ENCODE results near the gene ITGA7.
"Not testable (repeated sequence)": the region's sequence is repeated elsewhere in the genome, so short reads cannot be mapped to it uniquely, and the experiment has no call there.

Gene ITGA7

DNA sequence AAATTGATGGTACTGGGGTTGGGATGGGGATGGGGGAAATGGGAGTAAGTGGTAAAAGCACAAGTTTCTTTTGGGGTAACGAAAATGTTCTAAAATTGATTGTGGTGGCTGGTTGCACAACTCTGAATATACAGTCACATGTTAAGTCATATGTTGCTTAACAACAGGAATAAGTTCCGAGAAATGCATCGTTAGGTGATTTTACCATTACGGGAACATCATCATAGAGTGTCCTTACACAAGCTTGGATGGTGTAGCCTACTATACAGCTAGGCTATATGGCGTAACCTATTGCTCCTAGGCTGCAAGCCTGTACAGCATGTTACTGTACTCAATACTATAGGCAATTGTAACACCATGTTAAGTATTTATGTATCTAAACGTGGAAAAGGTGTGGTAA lies 31.0 kb downstream of the ITGA7 start:
- no peak for DNase-seq

DNA sequence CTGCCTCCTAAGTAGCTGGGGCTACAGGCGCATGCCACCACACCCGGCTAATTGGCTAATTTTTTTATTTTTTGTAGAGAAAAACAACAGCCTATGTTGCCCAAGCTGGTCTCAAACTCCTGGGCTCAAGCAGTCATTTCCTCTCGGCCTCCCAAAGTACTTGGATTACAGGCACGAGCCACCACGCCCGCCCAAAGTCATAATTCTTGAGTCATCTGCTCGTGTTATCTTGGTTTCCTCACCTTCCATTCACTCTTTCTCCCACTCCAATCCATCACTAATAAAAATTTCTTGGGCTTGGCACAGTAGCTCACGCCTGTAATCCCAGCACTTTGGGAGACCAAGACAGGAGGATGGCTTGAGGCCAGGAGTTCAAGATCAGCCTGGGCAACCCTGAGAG lies 32.0 kb downstream of the ITGA7 start:
- no peak for DNase-seq

DNA sequence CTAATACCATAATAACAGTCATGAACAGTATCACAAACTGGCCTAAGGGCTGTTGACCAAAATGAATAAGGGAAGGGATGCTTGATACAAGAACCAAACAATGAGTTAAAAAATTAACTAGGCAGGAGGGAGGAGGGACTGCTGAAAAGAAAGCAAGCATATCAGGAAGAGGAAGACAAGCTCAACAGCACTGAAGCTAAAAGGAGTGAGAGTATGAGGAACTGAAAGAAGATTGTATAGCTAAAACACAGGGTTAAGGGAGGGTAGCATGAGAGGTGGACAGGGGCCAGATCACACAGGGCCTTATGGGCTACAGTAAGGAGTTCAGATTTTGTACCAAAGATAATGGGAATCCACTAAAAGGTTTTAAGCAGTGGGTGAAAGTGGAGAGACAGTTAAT lies 34.1 kb downstream of the ITGA7 start:
- DNase-seq = no peak

DNA sequence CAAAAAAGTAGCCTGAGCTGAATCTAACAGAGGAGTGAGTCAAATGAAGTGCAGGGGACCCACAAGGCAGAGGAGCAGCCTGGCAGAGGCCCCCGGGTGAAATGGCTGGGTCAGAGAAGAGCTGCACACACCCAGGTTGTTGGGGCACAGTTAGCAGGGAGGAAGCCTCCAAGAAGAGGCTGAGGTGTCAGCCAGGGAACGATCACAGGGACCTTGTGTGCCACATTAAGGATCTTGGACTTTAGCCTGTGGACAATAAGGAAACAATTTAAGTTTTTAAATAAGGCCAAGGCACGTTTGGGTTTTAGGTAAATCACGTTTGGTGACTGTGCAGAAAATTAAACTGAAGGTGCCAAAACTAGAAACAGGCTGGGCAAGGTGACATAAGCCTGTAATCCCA lies 36.0 kb downstream of the ITGA7 start:
- no peak for DNase-seq

DNA sequence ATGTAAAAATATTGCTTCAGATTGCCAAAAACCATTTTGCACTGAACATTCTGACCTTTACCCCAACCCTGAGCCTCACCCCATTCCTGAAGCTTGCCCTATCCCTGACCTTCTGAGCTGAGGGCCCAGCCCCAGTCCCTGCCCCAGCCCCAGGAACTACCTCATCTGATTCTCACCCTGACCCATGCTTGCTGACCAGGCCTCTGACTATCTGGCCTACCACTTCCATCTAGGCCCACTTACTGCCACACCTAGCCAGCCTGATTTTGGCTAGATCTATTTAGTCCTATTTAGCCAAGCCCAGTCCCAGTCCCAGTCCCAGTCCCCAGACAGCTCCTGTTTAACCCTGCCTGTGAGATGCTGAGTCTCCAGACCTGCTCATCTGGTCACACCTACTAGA lies 37.4 kb downstream of the ITGA7 start:
- no peak for DNase-seq

DNA sequence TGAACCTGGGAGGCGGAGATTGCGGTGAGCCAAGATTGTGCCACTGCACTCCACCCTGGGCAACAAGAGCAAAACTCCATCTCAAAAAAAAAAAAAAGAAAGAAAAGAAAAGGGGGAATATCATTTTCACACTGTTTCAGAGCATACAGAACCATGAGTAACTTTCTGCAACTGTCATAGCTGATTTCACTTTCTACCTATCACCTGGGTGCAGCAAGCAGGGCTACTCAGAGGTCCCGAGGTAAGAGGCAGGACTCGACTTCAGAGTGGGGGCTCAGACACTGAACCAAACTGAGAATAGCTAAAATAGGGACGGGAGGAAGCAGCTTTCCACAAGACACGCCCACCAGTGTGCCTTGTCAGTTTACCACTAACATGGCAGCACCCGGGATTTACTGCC lies 41.2 kb downstream of the ITGA7 start:
- no peak for DNase-seq

DNA sequence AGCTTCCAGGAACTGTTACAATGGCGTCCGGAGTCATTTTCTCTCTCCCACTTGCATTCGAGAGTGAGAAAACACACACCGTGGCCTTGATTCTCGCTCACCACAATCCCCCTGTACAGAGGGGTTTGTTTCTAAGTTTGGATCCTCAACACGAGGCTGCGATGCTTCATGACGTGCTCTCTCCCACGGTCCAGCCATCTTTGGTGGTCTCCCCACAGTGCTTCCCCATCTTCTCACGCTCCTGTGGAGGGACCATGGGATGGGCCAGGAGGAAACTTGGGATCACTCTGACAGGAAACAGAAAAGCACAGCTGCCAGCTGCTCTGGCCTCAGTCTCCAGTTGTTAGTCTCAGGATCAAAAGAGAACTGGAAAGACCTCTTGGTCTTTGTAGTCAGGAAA lies 42.9 kb downstream of the ITGA7 start:
- DNase-seq = no peak

DNA sequence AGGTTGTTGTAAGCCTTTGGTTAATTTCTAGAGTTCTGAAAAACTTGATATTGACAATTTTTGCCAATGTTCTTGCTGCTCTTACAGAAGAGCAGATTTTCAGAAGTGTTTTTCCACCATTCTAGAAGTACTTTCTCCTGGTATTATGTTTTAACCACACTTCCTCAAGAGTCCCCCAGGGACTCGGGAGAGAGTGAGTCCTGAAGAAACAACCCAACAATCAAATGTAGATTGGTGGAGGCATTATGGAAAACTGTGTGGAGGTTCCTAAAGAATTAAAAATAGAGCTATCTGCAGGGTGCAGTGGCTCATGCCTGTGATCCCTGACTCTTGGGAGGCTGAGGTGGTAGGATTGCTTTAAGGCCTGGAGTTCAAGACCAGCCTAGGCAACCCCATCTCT lies 44.3 kb downstream of the ITGA7 start:
- DNase-seq = no peak

DNA sequence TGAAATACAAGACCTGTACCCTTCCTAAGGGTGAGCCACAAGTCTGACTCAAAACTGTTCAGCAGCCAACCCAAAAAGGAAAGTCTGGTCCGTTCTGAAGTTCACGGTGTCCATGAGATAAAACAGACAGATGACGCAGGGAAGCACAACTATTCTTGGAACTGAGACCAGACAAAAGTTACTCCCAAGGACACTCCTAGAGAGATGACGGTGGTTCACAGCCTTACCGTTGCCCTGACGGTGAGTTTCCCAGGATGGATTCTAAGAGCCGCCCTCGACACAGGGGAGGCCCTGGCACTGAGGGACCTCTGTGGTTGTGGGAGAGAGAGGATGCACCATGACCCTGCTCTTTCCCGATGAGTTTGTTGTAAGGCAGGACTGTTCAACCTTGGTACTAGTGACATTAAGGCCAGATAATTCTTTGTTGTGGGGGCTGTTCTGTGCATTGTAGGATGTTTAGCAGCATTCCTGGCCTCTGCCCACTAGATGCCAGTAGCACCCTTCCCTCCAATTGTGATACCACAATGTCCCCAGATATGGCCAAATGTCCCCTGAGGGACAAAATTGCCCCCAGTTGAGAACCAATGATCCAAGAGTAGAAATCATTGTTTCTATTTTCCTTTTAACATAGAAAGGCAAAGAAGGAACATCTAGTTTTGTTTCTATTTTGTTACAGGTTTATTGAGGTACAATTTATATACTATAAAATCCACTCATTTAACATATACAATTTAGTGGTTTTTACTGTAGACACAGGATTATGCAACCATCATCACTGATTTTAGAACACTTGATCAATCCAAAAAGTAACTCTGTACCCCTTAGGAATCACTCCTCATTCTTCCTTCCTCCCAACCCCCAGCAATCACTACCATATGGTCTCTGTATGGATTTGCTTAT lies 48.0 kb downstream of the ITGA7 start:
- DNase-seq = peak; percentile 12

DNA sequence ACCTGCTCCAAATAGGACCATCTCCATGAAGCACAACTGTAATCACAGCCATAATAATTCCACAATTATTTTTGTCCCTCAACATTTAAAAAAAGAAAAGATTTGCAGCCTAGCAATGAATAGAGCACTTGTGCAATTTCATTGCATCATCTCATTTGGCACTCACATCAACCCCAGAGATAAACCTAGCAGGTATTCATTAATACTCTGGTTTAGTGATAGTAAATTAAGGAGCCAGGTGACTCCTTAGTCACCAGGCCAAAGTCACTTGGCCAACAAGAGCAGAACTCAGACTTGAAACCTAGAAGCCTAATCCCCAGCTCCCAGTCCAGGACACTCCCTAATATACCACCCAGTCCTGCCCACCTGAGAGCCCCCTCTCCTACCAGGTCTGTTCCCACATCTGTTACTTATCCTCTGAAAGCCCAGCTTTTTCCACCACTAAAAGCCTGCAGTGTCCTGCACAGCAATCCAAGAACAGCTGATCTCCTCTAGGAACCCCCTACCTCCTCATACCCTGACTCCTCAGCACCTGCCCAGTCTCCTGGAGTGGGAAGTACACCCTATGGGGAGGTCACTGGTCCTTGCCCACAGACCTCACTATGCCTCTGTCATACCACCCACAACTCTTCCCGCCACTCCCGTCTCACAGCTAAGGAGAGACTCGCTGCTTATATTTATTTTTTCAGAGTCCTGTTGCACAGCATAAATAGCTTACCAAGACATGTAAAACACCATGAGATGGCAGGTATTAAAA lies 48.9 kb downstream of the ITGA7 start:
- no peak for DNase-seq

DNA sequence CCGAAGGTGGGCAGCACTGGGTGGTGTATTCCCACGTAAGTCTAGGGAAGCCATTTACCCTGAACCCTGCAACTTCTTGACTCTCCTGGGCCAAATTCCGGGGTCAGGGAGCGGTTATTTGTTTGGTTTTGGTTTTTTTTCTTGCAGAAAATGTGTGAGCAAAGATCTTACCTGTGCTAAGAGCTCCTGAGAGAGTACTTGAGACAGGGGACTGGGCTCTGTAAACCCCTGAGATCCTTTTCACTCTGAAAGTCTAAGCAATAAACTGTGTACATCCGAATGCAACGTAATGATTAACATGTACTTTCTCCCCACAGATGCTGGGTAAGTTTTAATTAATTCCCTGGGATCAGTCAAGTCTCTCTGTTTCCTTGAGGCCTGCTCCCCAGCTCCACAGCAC lies 49.5 kb downstream of the ITGA7 start:
- no peak for DNase-seq

DNA sequence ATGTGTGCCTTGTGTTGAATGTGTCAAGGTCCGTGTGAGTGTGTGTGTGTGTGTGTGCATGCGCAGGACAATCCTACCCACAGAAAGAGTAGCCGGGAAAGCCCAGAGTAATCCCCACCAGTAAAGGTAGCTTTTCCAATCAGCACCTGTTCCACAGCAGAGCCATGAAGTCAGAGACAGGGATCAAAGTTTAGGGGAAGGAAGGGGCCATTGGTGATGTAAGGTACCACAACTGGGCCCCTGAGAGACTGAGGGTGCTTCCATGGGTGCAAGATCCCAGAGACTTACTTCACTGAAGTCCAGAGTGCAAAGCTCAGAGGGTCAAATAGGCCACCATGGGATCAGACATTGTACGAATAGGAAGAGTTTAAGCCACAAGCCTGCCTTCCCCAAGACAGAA lies 50.5 kb downstream of the ITGA7 start:
- no peak for DNase-seq

DNA sequence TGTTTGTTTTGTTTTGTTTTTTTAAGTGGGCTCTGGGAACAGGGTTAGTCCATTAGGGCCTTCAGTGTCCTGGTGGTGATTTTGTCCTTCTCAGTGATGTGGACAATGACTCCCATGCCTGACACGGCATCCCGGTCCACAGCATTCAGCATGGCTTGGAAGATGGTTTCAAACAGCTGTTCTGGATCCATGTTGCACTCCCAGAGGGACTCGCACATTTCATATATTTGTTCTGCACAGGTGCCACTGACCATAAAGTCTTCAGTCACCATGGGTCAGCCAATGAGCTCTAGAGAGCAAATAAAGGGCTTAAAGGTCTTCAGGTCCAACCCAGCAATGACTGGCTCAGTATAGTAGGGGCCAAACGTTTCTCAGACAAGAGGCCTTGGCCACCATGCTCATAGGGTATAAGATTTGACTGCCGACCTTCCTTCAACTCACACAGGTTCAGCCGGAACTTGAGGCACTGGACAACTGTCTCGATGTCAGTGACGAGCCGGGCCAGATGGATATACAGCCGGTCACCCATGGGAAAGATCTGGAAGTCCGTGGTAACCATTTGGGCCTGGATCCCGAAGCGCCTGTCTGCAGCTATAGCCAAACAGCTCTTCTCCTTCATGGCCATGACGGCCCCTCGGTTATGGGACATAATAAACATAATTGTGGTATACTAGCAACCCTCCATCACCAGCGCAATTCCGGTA lies 53.0 kb downstream of the ITGA7 start:
- DNase-seq = no peak

DNA sequence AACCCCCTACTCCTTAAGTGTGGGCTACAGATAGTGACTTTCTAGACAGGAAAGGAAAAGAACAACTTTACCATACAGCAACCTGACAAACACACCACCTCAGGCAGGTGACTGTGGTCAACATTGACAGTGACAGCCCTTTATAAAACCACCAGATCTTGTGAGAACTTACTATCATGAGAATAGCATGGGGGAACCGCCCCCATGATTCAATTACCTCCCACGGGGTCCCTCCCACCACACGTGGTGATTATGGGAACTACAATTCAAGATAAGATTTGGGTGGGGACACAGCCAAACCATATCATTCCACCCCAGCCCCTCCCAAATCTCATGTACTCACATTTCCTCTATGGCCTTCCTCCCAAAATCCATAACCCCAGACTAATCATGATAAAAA lies 54.7 kb downstream of the ITGA7 start:
- no peak for DNase-seq

DNA sequence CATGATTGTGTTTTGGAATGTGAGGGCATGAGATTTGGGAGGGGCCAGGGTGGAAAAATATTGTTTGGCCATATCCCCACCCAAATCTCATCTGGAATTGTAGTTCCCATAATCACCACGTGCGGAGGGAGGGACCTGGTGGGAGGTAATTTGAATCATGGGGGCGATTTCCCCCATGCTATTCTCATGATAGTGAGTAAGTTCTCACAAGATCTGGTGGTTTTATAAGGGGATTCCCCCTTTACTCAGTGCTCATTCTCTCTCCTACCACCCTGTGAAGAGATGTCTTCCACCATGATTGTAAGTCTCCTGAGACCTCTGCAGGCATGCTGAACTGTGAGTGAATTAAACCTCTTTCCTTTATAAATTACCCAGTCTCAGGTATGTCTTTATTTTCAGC lies 55.4 kb downstream of the ITGA7 start:
- DNase-seq = no peak

DNA sequence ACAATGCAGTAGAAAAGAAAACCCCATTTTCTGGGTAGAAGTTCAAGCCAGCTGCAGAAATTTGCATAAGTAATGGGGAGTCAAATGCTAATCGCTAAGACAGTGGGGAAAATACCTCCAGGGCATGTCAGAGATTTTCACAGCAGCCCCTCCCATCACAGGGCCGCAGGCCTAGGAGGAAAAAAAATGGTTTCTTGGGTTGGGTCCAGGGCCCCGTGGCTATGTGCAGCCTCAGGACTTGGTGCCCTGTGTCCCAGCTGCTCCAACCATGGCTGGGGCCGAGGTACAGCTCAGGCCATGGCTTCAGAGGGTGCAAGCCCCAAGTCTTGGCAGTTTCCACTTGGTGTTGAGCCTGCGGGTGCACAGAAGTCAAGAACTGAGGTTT lies 56.4 kb downstream of the ITGA7 start:
- no peak for DNase-seq

DNA sequence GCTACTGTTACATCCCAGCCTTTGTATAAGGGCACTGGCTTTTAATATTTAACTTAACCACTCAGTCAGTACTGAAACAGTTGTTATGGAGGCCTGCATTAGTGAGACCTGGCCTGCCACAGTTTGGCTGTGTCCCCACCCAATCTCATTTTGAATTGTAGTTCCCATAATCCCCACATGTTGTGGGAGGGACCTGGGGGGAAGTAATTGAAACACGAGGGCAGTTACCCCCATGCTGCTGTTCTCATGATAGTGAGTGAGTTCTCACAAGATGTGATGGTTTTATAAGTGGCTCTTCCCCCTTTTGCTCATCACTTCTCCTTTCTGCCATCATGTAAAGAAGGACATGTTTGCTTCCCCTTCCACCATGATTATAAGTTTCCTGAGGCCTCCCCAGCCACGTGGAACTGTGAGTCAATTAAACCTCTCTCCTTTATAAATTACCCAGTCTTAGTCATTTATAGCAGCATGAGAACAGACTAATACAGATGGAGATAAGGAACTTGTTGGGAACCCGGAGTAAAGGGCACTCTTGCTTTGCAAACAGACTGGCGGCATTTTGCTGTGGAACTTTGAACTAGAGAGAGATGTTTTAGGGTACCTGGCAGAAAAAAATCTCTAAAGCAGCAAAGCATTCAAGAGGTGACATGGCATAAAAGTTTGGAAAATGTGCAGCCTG lies 56.9 kb downstream of the ITGA7 start:
- not testable (repeated sequence) for DNase-seq

DNA sequence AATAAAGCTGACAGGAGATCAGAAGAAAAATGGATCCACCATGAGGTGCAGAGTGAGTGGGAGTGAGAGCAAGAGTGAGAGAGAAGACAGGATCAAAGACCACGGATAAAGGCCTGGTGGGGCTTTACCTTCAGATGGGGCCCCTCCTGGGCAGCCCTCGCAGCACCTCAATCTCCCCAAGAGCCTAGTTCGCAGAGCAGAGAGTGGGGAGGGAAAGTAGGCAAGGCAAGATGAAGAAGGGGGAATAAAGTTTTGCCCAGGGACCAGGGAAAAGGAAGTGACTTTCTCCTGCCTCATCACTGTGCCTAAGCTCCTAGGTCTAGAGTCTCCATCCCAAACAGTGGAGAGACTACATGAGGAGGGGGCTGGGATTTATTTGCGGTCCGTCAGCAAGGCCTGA lies 60.7 kb downstream of the ITGA7 start:
- DNase-seq = no peak

DNA sequence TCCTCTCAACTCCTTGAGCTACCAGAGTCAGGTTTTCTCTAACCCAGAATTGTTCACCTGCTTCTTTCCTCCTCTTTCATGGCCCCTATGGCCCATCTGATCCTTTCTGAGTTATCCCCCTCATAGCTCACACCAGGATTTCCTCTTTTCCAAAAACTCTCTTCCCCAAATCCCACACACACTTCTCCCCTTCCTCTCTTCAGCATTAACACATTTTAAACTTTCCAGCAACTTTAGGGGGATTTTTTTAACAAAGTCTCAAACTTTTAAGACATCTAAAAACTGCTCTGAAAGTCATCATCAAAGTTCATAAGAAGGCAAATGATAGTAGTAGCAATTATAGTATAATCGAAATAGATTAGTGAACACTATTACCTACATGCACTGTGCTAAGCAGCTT lies 63.1 kb downstream of the ITGA7 start:
- no peak for DNase-seq

DNA sequence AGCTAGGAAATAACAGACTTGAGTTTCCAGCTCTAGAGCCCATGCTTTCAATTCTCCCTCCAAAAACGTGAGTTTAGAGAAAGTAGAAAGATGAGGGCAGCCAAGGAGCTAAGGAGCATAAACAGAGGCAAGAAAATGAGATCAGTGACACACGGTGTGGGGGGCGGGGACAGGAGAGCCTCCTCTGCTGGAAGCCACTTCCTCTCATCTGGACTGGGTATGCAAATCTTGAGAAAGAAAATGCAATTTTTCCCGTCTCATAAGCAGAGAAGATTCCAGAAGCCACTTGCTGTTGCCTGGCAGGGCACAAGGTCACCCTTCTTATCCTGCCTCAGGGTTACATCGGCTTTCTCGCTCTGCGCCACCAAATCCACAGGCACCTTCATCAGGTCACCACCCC lies 65.0 kb downstream of the ITGA7 start:
- no peak for DNase-seq

DNA sequence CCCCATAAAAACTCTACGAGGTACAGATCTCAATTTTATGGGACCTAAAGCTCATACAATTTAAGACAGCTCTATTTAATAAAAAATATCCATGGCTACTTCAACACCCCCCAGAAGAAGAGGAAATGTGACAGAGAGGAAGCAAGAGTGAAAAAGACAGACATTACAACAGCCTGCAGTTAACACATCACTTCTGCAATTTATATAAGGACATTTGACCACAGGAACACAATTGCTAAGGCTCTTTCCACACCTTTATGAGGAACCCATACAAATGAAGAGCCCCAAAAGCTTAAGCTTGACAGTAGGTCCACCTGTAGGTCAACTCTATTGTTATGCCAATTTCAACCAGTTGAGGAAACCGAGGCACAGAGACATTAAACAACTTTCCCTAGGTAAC lies 65.4 kb downstream of the ITGA7 start:
- DNase-seq = no peak

DNA sequence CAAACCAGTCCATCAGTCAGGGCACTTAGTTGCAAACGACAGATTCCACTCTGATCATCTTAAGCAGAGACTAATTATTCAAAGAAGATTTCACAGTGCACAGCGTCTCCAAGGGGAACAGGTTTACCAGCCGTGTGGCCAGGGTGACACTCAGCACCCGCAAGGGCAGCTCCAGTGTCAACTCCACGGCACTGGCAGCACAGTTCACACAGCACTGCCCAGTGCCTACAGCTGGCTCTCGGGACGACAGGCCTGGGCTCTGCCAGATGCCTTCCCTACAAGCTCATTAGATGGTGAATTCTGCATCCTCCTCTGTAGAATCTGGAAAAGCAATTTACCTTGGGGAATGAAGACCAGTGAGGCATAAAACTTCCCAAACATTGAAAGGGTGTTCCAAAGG lies 66.1 kb downstream of the ITGA7 start:
- no peak for DNase-seq

DNA sequence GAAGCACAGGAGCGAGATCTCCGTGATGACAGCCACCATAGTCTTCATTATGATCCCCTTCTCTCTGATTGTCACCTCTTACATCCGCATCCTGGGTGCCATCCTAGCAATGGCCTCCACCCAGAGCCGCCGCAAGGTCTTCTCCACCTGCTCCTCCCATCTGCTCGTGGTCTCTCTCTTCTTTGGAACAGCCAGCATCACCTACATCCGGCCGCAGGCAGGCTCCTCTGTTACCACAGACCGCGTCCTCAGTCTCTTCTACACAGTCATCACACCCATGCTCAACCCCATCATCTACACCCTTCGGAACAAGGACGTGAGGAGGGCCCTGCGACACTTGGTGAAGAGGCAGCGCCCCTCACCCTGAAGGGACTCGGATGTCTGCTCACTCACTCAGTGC lies 70.2 kb downstream of the ITGA7 start:
- no peak for DNase-seq
